WERI-Rb-1 (cell line): ENCODE data around the gene NFATC3.
A peak's percentile ranks its signal among the peaks of the same experiment; 100 is the strongest.

Experiments
- DNase-seq: peaks from one replicate; pipeline ENCODE4 v3.0.0-alpha.2; 2020
- H3K27ac ChIP-seq: fragments of 250-450 bp; sonication (Bioruptor Pico); 2 replicates; pipeline ENCODE4 v1.5.1; 2020; ENCODE audit warnings: mild to moderate bottlenecking, moderate library complexity
- H3K27me3 ChIP-seq: fragments of 250-450 bp; sonication (Bioruptor Pico); 2 replicates; pipeline ENCODE4 v1.5.1; 2021; ENCODE audit warnings: mild to moderate bottlenecking, low read depth, moderate library complexity; ENCODE audit not compliant: insufficient read depth, severe bottlenecking
- H3K36me3 ChIP-seq: fragments of 250-450 bp; sonication (Bioruptor Pico); 2 replicates; pipeline ENCODE4 v1.5.1; 2020; ENCODE audit warnings: mild to moderate bottlenecking, moderate library complexity
- H3K4me3 ChIP-seq: 2 replicates; pipeline ENCODE4 v1.5.1; 2011; ENCODE audit warnings: low read depth, mild to moderate bottlenecking, control low read depth, low read length
- H3K9me3 ChIP-seq: fragments of 250-450 bp; sonication (Bioruptor Pico); 2 replicates; pipeline ENCODE4 v1.5.1; 2021; ENCODE audit warnings: mild to moderate bottlenecking, moderate library complexity; ENCODE audit not compliant: severe bottlenecking
- CTCF ChIP-seq: IDR thresholded peaks from 2 replicates; pipeline ENCODE4 v1.5.1; 2011; ENCODE audit warnings: low read depth, mild to moderate bottlenecking, control low read depth, inconsistent platforms, low read length

NFATC3 gene

GRCh38 chr16:68257906-68258800 lies 173.0 kb downstream of the NFATC3 start:
- no peak overlapping the region for H3K4me3 ChIP-seq
- no peak for DNase-seq
- no peaks in the 10 kb centered on the region for H3K27me3 ChIP-seq
- no peaks in the 10 kb centered on the region for H3K9me3 ChIP-seq
- H3K36me3 ChIP-seq, result no peaks in the 10 kb centered on the region; the same call in none of the 2 replicates
- H3K27ac ChIP-seq, result no peak overlapping the region
- TF ChIP-seq CTCF, result no peak

GRCh38 chr16:68259007-68259825 lies 174.0 kb downstream of the NFATC3 start:
- no peaks in the 10 kb centered on the region; the same call in none of the 2 replicates for H3K36me3 ChIP-seq
- no peak for DNase-seq
- no peaks in the 10 kb centered on the region for H3K27me3 ChIP-seq
- no peak overlapping the region for H3K27ac ChIP-seq
- TF ChIP-seq CTCF, result no peak
- H3K4me3 ChIP-seq, result no peak overlapping the region
- no peaks in the 10 kb centered on the region for H3K9me3 ChIP-seq

- Histone ChIP-seq H3K9me3 (no peaks in the 10 kb centered on the region), H3K27ac (peak overlapping the region; percentile 68), H3K27me3 (no peaks in the 10 kb centered on the region), H3K4me3 (peak overlapping the region; percentile 85), H3K36me3 (no peaks in the 10 kb centered on the region; the same call in none of the 2 replicates)
- TF ChIP-seq CTCF, result no peak
- DNase-seq, result no peak
Measured at GRCh38 chr16:68263559-68264127, 178.5 kb downstream of the NFATC3 start.

DNA sequence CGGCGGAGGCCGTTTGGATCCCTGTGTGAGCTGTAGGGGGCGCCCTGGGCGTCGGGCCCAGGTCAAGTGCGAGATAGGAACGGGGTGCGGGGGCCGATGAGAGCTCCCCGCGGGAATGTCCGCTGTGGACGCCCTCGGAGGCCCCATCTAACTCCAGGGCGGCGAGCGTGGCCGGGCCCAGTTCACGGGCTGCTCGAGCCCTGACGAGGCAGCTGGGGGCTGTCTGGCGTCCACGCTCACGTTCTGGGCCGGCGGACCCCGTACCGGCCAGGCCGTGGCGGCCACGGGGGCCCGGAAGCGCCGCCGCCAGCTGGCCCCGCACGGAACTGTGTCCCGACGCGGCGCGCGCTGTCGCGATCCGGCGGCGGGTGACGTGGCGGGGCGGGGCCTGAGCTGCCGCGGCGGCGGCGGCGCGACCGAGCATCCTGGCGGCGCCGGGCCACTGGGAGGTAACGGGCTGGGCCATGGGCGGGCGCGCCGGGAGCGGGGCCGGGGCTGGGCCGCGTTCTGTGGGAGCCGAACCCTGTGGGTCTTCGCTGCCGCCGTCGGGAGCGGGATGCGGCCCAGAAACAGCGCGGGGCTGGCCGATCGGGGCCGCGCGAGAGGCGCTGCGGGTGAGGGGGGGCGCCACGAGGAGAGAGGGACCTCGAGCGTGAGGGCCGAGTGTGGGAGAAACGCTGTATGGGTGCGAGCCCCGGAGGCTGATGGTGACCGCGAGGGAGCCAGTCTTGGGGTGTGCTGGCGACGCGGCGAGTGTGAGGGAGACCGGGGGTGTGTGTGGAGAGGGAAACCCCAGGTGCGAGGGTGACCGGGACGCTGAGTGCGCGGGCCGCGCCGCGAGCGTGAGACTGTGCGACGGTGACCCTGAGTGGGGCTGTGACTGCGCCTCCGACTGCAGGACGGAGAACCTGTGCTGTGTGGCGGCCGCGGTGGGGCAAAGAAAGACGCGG lies 179.2 kb downstream of the NFATC3 start, which contains the start of gene SLC7A6:
SLC7A6 (plus strand) TSS at position 399 of the 950 bp plus-strand sequence. CDS start 10,201 bp downstream, outside the sequence.
- peak; percentile 84 for DNase-seq
- Histone ChIP-seq H3K9me3 (no peaks in the 10 kb centered on the region), H3K36me3 (no peaks in the 10 kb centered on the region; the same call in none of the 2 replicates), H3K4me3 (peak within 1 kb of the TSS; percentile 85), H3K27ac (peak within 1 kb of the TSS; percentile 68), H3K27me3 (no peaks in the 10 kb centered on the region)
- peak; percentile 85 for TF ChIP-seq CTCF
